Mesendoderm (in vitro differentiated cells): Measurements from ENCODE around the gene FGF21.
"Not testable (repeated sequence)": the region's sequence is repeated elsewhere in the genome, so short reads cannot be mapped to it uniquely, and the experiment has no call there.

Experiments used
- DNase-seq: peaks from one replicate; pipeline ENCODE4 v3.0.0; 2013
- H2AK5ac ChIP-seq: 2 replicates; pipeline ENCODE4 v1.6.1; 2013; ENCODE audit warnings: low read length, inconsistent platforms
- H2BK120ac ChIP-seq: 2 replicates; pipeline ENCODE4 v1.6.1; 2013; ENCODE audit warnings: low read depth, mild to moderate bottlenecking, low read length, moderate library complexity, mixed read lengths
- H2BK15ac ChIP-seq: replicated peaks from 2 replicates; pipeline ENCODE4 v1.6.1; 2013; ENCODE audit warnings: low read depth, mild to moderate bottlenecking, moderate library complexity
- H2BK5ac ChIP-seq: 2 replicates; pipeline ENCODE4 v1.6.1; 2013; ENCODE audit warnings: low read length, inconsistent platforms
- H3K18ac ChIP-seq: 2 replicates; pipeline ENCODE4 v1.6.1; 2013; ENCODE audit warnings: mild to moderate bottlenecking, low read length, mixed read lengths
- H3K23ac ChIP-seq: one replicate; pipeline ENCODE4 v1.6.1; 2013; ENCODE audit warnings: low read length
- H3K27ac ChIP-seq: 2 replicates; pipeline ENCODE4 v1.5.1; 2013; ENCODE audit warnings: low read depth, mild to moderate bottlenecking, inconsistent platforms, low read length, moderate library complexity
- H3K27me3 ChIP-seq: 2 replicates; pipeline ENCODE4 v1.6.1; 2013; ENCODE audit warnings: low read length, control low read depth, mild to moderate bottlenecking, inconsistent platforms; ENCODE audit not compliant: insufficient read depth, poor library complexity
- H3K36me3 ChIP-seq: 2 replicates; pipeline ENCODE4 v1.6.1; 2013; ENCODE audit warnings: low read length, inconsistent platforms; ENCODE audit not compliant: control insufficient read depth, insufficient read depth
- H3K4ac ChIP-seq: one replicate; pipeline ENCODE4 v1.6.1; 2013; ENCODE audit warnings: low read depth, mild to moderate bottlenecking, low read length, moderate library complexity
- H3K4me1 ChIP-seq: 2 replicates; pipeline ENCODE4 v1.6.1; 2013; ENCODE audit warnings: low read depth, low read length, inconsistent platforms; ENCODE audit not compliant: control insufficient read depth
- H3K4me2 ChIP-seq: 2 replicates; pipeline ENCODE4 v1.6.1; 2013; ENCODE audit warnings: low read length
- H3K4me3 ChIP-seq: 2 replicates; pipeline ENCODE4 v1.5.1; 2013; ENCODE audit warnings: mild to moderate bottlenecking, low read length
- H3K56ac ChIP-seq: one replicate; pipeline ENCODE4 v1.6.1; 2013; ENCODE audit warnings: low read length
- H3K79me1 ChIP-seq: 2 replicates; pipeline ENCODE4 v1.6.1; 2013; ENCODE audit warnings: low read length, inconsistent platforms
- H3K79me2 ChIP-seq: 2 replicates; pipeline ENCODE4 v1.6.1; 2013; ENCODE audit warnings: mild to moderate bottlenecking, low read length; ENCODE audit not compliant: control insufficient read depth, insufficient read depth
- H3K9ac ChIP-seq: 2 replicates; pipeline ENCODE4 v1.6.1; 2013; ENCODE audit warnings: low read length, inconsistent platforms
- H4K5ac ChIP-seq: one replicate; pipeline ENCODE4 v1.6.1; 2013; ENCODE audit warnings: low read length
- H4K8ac ChIP-seq: one replicate; pipeline ENCODE4 v1.6.1; 2013; ENCODE audit warnings: low read depth, mild to moderate bottlenecking, control low read depth, low read length, moderate library complexity
- WGBS: extraction: QIAGEN DNeasy Blood & Tissue Kit; methylation state at CpG from one replicate; pipeline ENCODE4 v1.1.7; 2013; ENCODE audit warnings: low lambda C conversion rate, missing lambda C conversion rate; ENCODE audit not compliant: insufficient coverage; ENCODE audit errors: extremely low coverage; 5-methylcytosine and 5-hydroxymethylcytosine counted together

FGF21 gene

DNA sequence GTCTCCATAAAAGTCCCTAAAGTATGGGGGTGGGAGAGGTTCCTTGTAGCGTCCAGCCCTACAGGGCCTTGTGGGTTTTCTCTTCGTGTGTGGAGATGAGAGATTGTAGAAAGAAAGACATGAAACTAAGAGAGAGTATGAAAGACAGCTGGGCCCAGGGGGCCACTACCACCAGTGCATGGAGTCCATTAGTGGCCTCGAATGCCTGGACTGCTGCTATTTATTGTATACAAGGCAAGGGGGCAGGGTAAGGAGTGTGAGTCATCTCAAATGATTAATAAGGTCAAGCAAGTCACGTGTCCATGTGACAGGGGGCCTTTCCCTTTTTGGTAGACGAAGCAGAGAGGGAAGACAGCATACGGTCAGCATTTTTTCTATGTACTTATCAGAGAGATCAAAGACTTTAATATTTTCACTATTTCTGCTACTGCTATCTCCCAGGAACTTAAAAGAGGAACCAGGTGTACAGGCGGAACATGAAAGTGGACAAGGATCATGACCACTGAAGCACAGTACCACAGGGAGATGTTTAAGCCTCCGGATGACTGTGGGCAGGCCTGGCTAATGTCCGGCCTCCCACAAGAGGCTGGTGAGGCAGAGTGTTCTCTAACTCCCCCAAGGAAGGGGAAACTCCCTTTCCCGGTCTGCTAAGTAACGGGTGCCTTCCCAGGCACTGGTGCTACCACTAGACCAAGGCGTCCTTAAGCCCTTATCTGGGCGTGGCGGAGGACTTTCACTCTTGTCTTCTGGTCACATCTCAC, 25.5 kb downstream of the FGF21 start:
- H2BK5ac ChIP-seq: no peak overlapping the region
- H4K8ac ChIP-seq: no peak overlapping the region
- H3K36me3 ChIP-seq: no peaks in the 10 kb centered on the region
- H3K79me1 ChIP-seq: no peaks in the 10 kb centered on the region
- no peak overlapping the region for H3K27ac ChIP-seq
- H4K5ac ChIP-seq: no peak overlapping the region
- H3K23ac ChIP-seq: no peak overlapping the region
- no peak overlapping the region for H3K18ac ChIP-seq
- H3K79me2 ChIP-seq: no peaks in the 10 kb centered on the region
- no peak overlapping the region for H2BK15ac ChIP-seq
- H2AK5ac ChIP-seq: no peak overlapping the region
- no peak overlapping the region for H2BK120ac ChIP-seq
- no peak overlapping the region for H3K56ac ChIP-seq
- H3K4me3 ChIP-seq: no peak overlapping the region
- no peak overlapping the region for H3K9ac ChIP-seq
- H3K4ac ChIP-seq: no peak overlapping the region
- H3K27me3 ChIP-seq: no peaks in the 10 kb centered on the region
- no CpG with 5 or more reads among the region's 14 CpGs for WGBS
- no peak overlapping the region for H3K4me2 ChIP-seq
- DNase-seq: no peak
- no peaks in the 10 kb centered on the region for H3K4me1 ChIP-seq

GRCh38 chr19:48784527-48784926, 29.2 kb downstream of the FGF21 start:
- H3K79me2 ChIP-seq: no peaks in the 10 kb centered on the region
- WGBS: no CpG with 5 or more reads among the region's 5 CpGs
- no peak overlapping the region for H2BK120ac ChIP-seq
- H3K4me2 ChIP-seq: no peak overlapping the region
- H3K27me3 ChIP-seq: no peaks in the 10 kb centered on the region
- H3K36me3 ChIP-seq: no peaks in the 10 kb centered on the region
- H2BK5ac ChIP-seq: no peak overlapping the region
- H2AK5ac ChIP-seq: no peak overlapping the region
- no peaks in the 10 kb centered on the region for H3K4me1 ChIP-seq
- no peak overlapping the region for H3K27ac ChIP-seq
- DNase-seq: no peak
- no peak overlapping the region for H3K56ac ChIP-seq
- no peak overlapping the region for H2BK15ac ChIP-seq
- H4K5ac ChIP-seq: no peak overlapping the region
- H3K23ac ChIP-seq: no peak overlapping the region
- no peaks in the 10 kb centered on the region for H3K79me1 ChIP-seq
- no peak overlapping the region for H3K4me3 ChIP-seq
- no peak overlapping the region for H3K9ac ChIP-seq
- H3K18ac ChIP-seq: no peak overlapping the region
- H4K8ac ChIP-seq: no peak overlapping the region
- H3K4ac ChIP-seq: no peak overlapping the region

GRCh38 chr19:48786422-48786821, 31.1 kb downstream of the FGF21 start:
- not testable (repeated sequence) for H4K8ac ChIP-seq, H3K36me3 ChIP-seq, H3K27ac ChIP-seq, H2BK15ac ChIP-seq, H3K23ac ChIP-seq, H2BK5ac ChIP-seq, H3K56ac ChIP-seq, H2AK5ac ChIP-seq, H2BK120ac ChIP-seq, H3K27me3 ChIP-seq, DNase-seq, H3K4me1 ChIP-seq, H3K9ac ChIP-seq, H3K79me2 ChIP-seq, H3K79me1 ChIP-seq, H3K18ac ChIP-seq, H4K5ac ChIP-seq, H3K4ac ChIP-seq, H3K4me3 ChIP-seq, H3K4me2 ChIP-seq
- no CpG with 5 or more reads among the region's 7 CpGs for WGBS

- not testable (repeated sequence) for H2BK15ac ChIP-seq, H4K5ac ChIP-seq, H3K27ac ChIP-seq, H3K4me3 ChIP-seq, H3K79me2 ChIP-seq, H2BK120ac ChIP-seq, H3K18ac ChIP-seq, H2AK5ac ChIP-seq, H3K79me1 ChIP-seq, H2BK5ac ChIP-seq, H3K56ac ChIP-seq, H3K4me1 ChIP-seq, H3K9ac ChIP-seq, H4K8ac ChIP-seq, H3K27me3 ChIP-seq, H3K4ac ChIP-seq, DNase-seq, H3K4me2 ChIP-seq, H3K36me3 ChIP-seq, H3K23ac ChIP-seq
- no CpG with 5 or more reads among the region's 9 CpGs for WGBS
Observed at GRCh38 chr19:48787331-48787730, 32.0 kb downstream of the FGF21 start.

GRCh38 chr19:48793271-48793670, 37.9 kb downstream of the FGF21 start:
- no peak overlapping the region for H3K27ac ChIP-seq
- WGBS: no CpG with 5 or more reads among the region's 8 CpGs
- H2BK5ac ChIP-seq: no peak overlapping the region
- no peak overlapping the region for H3K18ac ChIP-seq
- H2BK15ac ChIP-seq: no peak overlapping the region
- H4K5ac ChIP-seq: no peak overlapping the region
- no peak overlapping the region for H3K4me3 ChIP-seq
- no peaks in the 10 kb centered on the region for H3K79me2 ChIP-seq
- no peaks in the 10 kb centered on the region for H3K79me1 ChIP-seq
- H3K23ac ChIP-seq: no peak overlapping the region
- DNase-seq: no peak
- H3K4me2 ChIP-seq: no peak overlapping the region
- H3K4me1 ChIP-seq: no peaks in the 10 kb centered on the region
- no peak overlapping the region for H3K56ac ChIP-seq
- H3K4ac ChIP-seq: no peak overlapping the region
- no peaks in the 10 kb centered on the region for H3K27me3 ChIP-seq
- no peak overlapping the region for H4K8ac ChIP-seq
- no peak overlapping the region for H2BK120ac ChIP-seq
- H2AK5ac ChIP-seq: no peak overlapping the region
- H3K9ac ChIP-seq: no peak overlapping the region
- H3K36me3 ChIP-seq: no peaks in the 10 kb centered on the region

- H2BK15ac ChIP-seq: no peak overlapping the region
- H3K27ac ChIP-seq: no peak overlapping the region
- no peak overlapping the region for H3K18ac ChIP-seq
- no peak overlapping the region for H2AK5ac ChIP-seq
- H3K79me1 ChIP-seq: no peaks in the 10 kb centered on the region
- H3K4me3 ChIP-seq: no peak overlapping the region
- no peak overlapping the region for H2BK5ac ChIP-seq
- no peaks in the 10 kb centered on the region for H3K36me3 ChIP-seq
- no peak overlapping the region for H3K4me2 ChIP-seq
- DNase-seq: no peak
- no peaks in the 10 kb centered on the region for H3K79me2 ChIP-seq
- no peak overlapping the region for H4K8ac ChIP-seq
- H3K4ac ChIP-seq: no peak overlapping the region
- no peaks in the 10 kb centered on the region for H3K27me3 ChIP-seq
- WGBS: no CpG with 5 or more reads among the region's 6 CpGs
- no peak overlapping the region for H3K23ac ChIP-seq
- no peak overlapping the region for H3K9ac ChIP-seq
- no peak overlapping the region for H2BK120ac ChIP-seq
- no peak overlapping the region for H4K5ac ChIP-seq
- peak overlapping the region; percentile 39 for H3K56ac ChIP-seq
- peaks cover 2% of the 10 kb centered on the region for H3K4me1 ChIP-seq
Observed at GRCh38 chr19:48794291-48794690, 39.0 kb downstream of the FGF21 start.
